NCI-H446 treated with DMSO at 0.1 percent for 48 hours (cell line): ENCODE data around the gene ALAS1.
A peak's percentile ranks its signal among the peaks of the same experiment; 100 is the strongest.

ENCODE experiments used
- DNase-seq: peaks from one replicate; lab custom pipeline; 2025; lab: John Stamatoyannopoulos, UW

The ALAS1 gene

DNA sequence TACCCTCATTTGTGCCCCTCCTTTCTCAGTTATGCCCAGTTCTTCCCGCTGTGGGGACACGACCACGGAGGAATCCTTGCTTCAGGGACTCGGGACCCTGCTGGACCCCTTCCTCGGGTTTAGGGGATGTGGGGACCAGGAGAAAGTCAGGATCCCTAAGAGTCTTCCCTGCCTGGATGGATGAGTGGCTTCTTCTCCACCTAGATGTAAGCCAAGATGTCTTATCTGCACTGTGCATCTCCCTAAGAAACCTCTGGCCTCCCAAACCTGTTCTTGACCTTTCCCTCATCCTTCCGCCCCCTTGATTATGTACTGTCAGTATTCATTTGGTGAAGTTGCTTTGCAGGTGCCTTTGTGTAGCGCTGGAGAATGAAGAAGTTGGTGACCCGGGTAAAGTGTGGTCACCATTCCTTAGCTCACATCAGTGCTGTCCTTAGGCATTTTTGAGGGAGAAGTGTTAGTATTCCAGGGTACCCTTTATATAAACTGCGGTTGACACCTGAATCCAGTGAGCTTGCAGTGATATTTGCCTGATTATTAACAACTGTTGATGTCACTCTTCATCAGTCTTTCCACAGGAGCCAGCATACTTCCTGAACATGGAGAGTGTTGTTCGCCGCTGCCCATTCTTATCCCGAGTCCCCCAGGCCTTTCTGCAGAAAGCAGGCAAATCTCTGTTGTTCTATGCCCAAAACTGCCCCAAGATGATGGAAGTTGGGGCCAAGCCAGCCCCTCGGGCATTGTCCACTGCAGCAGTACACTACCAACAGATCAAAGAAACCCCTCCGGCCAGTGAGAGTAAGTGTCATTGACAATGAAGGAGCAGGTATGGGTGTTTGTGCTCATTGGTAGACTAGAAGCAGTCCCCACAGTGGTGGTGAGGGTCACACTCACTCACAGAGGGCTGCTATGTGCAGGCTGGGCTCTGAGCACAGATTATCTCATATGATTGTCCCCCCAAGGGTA, 966 bp downstream of the ALAS1 start:
- no peak for DNase-seq

DNA sequence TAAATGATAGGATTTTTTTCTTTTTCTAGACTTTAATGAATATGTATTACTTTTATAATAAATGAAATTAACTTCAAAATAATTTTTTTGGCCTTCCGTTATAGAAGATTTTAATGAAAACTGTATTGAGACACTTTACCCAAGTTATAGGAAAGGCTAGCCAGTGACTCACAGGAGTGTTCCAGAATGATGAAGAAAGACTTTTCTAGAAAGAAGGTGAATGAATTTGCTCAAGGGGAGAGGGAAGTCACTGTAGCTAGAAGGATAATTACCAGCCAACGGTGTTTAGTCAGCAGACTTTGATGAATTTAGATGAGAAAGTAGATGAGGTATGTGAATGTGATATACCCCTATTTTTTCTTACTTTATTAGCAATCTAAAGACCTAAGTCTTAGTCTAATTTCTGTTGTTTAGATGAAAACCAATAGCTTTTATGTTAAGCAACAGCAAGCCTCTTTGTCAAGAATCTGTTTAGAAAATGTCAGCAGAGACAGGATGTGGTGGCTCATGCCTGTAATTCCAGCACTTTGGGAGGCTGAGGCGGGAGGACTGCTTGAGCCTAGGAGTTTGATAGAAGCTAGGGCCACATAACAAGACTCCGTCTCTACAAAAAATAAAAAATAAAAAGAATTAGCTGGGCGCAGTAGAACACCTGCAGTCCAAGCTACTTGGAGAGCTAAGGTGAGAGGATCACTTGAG, 3.2 kb downstream of the ALAS1 start:
- DNase-seq, result no peak

DNA sequence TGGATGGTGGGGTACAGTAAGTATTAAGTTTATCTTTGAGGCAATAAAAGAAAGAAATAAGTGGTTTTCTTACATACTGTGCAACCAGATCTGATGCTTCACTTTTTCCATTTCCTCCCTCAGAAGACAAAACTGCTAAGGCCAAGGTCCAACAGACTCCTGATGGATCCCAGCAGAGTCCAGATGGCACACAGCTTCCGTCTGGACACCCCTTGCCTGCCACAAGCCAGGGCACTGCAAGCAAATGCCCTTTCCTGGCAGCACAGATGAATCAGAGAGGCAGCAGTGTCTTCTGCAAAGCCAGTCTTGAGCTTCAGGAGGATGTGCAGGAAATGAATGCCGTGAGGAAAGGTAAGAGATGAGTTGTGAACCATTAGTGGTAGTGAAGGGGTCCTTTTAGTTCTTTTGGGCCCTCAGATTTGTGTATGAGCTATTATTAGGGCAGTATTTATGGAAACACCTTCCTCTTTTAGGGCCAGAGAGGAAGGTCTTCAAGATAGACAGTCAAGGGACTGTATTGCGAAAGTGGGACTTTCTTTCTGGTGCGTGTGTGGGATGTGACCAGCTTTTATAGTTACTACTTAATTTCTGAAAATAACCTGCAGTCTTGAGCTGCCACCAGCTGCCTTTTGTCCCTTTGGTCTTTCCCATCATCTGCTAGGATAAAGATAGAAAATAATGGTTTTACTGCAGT, 4.6 kb downstream of the ALAS1 start:
- no peak for DNase-seq

DNA sequence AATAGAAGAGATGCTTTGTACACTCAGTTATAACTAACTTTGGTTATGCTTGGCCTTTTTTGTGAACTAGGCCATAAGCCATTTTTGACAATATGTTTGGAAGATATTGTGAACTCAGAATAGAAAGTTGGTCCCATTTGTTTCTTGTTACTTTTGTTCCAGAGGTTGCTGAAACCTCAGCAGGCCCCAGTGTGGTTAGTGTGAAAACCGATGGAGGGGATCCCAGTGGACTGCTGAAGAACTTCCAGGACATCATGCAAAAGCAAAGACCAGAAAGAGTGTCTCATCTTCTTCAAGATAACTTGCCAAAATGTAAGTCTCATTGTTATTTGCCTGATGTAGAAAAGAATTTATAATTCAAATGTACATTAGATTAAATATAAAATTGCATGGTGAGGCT, 5.7 kb downstream of the ALAS1 start:
- no peak for DNase-seq

DNA sequence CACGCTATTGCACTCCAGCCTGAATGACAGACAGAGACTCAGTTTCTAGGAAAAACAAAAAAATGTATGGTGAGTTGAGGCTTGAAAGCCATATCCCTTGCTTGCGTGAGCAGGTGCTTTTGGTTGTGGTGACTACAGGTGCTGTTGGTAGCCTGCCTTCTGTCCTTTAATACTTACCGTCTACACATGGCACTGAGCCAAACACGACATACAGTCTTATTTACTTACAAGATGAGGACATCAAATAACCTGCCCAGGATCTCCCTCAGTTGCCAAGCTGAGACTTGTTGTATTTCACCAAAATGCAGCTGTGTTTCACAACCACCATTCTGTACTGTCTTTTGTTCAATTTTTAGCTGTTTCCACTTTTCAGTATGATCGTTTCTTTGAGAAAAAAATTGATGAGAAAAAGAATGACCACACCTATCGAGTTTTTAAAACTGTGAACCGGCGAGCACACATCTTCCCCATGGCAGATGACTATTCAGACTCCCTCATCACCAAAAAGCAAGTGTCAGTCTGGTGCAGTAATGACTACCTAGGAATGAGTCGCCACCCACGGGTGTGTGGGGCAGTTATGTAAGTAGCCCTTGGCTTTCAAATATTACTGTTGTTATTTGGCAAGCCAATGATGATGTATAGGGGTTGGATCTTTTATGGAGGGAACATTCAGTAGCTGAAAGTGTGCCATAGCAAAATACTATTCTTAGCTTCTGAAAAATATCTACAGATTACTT, 6.5 kb downstream of the ALAS1 start:
- no peak for DNase-seq

DNA sequence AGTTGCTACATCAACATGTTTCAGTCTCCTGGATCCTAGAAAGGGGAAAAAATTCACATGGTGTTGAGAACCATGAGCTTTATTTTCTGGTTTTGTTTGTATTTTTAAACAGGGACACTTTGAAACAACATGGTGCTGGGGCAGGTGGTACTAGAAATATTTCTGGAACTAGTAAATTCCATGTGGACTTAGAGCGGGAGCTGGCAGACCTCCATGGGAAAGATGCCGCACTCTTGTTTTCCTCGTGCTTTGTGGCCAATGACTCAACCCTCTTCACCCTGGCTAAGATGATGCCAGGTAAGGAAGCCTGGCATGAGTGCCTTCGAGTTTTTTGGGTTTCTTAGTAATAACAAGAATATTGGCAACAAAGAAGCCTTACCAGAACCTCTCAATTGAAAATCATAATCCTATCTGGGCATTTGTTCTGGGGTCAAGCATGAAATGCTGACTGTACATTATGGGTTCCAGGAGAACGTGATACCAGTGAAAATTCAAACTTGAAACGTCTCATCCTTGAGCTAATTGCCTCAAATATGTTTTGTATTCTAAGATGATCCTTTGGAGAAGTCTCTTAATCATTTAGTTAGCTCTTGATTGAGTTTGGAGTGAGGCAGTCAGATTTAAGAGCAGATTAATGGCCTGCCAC, 7.9 kb downstream of the ALAS1 start:
- DNase-seq, result no peak

DNA sequence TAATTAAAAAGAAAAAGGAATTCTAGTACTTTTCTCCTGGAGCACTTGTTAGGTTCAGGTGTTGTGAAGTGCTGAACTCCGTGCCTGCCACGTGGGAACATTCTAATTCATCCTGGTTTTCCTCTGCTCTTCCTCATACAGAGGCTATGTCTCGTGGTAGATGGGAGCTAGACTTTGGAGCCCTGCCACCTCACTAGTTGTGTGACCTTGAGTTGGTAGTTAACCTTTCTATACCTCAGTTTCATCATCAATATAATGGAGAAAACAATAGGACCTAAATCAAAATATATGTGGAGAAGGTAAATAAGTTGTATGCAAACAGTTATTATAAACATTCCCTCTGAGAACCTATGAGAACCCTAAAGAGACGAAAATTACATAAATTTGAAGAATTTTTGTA, 10.6 kb downstream of the ALAS1 start:
- no peak for DNase-seq

DNA sequence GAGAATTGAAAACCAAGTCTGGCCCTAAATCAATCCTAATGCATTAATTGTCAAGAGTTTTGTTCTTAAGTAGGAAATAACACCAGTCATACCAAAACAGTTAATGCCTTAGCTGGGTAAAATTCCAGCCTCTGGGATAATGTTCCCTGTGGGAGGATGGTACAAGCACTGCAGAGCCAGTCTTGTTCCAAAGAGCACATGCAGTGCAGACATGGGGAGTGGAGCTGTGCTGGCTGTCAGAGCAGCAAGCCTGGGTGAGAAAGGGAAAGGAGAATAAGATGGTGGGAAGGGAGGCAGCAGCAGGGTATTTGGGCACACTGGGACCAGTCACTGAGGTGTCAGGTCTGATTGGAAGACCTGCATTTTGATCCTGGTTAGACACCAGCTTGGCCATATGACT, 12.1 kb downstream of the ALAS1 start:
- DNase-seq, result no peak

DNA sequence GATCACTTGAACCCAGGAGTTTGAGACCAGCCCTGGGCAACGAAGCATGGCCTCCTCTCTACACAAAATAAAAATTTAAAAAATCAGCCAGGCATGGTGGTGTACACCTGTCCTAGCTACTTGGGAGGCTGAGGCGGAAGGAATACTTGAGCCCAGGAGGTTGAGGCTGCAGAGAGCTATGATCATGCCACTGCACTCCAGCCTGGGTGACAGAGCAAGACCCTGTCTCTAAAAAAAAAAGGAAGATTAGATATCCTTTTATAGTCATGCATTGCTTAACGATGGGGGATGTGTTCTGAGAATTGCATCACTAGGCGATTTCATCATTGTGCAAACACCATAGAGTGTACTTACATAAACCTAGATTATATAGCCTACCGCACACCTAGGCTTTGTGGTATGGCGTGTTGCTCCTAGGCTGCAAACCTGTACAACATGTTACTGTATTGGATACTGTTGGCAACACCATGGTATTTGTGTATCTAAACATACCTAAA, 12.6 kb downstream of the ALAS1 start:
- DNase-seq, result no peak

DNA sequence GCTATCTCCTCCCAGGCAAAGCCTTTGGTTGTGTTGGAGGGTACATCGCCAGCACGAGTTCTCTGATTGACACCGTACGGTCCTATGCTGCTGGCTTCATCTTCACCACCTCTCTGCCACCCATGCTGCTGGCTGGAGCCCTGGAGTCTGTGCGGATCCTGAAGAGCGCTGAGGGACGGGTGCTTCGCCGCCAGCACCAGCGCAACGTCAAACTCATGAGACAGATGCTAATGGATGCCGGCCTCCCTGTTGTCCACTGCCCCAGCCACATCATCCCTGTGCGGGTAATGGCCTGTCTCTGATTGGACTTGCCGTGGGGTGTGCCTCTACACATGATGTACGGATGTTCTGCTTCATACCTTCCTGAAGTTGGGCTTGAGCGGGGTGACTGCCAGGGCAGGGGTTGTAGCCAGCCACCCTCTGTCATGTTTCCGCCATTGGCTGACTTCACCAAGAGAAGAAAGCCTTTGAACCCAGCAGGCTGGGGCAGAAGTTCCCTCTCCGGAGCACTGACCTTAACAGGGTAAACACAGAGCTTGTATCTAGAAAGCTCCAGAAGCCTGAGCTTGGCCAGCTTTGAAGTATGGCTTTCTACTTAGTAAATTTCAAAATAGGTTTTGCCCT, 13.4 kb downstream of the ALAS1 start:
- no peak for DNase-seq

DNA sequence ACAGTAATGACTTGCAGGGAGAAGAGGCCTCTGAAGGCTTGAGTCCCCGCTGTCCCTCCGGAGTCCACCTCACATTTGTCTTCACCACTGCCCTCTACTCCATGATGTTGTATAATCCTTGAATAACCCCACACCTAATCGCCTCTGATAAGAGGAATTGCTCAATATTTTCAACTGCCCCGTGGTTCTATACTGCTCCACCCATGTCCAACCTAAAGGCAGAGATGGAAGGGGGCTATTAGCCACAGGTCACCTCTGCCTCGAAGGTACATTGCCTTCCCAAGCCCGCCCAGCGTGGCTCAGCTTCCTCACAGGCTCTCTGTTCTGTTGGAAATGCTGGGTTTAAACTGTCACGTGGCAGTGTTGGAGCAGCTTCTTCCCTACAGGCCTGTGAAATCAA, 15.0 kb downstream of the ALAS1 start:
- no peak for DNase-seq

DNA sequence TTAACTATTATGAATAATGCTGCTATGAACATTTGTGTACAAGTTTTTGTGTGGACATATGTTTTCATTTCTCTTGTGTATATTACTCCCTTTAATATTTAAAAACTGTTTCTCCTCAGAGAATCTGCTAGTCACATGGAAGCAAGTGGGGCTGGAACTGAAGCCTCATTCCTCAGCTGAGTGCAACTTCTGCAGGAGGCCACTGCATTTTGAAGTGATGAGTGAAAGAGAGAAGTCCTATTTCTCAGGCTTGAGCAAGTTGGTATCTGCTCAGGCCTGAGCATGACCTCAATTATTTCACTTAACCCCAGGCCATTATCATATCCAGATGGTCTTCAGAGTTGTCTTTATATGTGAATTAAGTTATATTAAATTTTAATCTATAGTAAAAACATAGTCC, 15.9 kb downstream of the ALAS1 start:
- no peak for DNase-seq

DNA sequence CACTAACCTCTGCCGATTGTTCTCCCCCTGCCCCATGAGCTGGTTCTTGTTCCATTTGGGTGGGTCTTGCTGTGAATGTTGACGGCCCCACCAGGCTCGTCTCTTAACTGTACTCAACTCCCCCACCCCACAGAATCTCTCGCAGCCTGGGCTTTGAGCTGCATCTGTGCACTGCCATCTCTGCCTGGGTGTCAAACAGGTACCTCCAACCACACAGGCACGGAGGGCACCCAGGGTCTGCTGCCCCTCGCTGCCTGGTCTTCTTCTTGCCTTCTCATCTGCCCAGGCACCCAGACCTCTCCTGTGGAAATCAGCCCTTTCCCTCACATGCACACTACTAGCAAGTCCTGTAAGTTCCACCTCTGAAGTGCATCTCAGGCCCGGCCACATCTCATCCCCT, 17.4 kb downstream of the ALAS1 start:
- no peak for DNase-seq

DNA sequence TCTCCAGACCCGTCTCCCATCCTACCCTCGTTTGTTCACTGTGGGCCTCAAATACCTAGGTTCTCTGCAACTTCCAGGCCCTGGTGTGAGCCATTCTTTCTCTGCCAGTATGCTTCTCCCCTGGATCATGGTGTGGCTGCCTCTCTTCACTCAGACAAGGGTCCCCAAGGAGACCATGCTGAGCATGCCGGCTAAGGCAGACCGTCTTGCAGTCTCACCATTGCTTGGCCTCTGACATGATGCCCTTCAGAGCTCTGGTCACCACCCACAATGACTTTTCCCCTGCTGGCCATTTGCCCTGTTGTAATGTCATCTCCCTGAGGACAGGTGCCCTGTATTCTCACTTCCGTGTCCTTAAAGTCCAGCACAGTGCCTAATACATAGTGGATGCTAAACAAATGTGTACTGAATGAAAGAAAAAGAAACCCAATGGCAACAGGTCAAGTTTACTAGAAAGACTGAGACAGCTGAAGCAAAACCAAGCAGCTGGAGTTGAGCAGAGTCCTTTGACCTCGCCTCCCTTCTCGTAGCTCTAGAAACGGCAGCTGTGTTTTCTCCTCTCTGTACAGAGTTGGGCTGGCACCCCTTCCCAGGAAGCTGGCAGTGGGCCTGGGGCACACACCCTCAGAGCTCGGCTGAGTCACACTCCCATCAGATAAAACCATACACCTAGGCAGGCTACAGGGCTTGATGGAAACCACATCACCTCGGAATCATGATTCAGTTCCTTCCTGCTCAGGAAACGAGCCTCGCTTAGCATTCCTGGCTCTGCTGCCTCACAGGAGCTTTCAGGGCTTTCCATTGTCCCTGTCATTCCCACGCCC, 18.8 kb downstream of the ALAS1 start:
- no peak for DNase-seq

DNA sequence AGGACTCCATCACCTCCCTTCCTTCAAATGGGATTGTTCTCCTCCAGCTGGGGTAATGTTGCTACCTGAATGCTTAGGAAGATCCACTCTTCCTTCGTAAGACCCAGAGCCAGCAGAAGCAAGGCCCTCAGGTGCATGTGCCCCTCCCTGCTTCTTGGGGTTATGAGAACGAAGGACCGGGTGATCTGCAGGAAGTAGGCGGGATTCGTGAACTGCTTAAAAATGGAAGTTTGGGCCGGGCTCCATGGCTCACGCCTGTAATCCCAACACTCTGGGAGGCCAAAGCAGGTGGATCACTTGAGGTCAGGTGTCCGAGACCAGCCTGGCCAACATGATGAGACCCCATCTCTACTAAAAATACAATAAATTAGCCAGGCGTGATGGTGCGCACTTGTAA, 19.4 kb downstream of the ALAS1 start:
- DNase-seq, result no peak

DNA sequence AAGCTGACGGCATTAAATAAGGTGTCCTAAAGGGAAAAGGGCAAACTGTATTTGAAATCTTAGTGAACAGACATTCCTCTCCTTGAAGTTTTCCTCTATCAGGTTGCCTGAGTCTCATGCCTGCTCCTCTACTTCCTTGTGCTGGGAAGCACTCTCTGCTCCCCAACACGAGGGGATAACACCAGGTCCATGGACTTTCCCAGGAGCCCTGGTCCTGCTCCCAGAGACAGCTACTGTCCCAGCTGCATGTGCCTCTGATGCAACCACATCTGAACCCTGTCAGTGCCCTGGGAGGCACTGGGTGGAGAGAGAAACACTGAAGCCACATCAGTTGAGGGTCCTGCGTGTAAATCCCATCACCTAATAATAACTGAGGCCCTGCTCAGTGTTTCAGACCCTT, 20.1 kb downstream of the ALAS1 start:
- no peak for DNase-seq

DNA sequence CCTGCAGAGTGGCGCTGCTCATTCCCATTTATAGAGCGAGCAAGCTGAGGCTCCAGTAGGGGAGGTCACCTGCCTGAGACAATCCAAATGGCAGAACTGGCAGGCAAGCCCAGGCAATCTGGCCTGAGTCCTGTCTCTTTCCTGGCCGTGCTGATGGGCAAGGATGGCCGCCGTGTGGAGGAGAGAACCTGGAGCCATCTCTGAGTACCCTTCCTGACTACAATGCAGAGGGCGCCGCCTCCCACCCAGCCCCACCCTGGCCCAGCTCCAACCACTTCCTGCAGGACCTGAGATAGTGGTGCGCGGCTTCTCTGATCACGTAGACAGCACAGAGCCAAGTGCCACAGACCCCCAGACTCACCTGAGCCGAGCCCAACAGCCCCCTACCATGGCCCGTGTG, 20.5 kb downstream of the ALAS1 start:
- no peak for DNase-seq

DNA sequence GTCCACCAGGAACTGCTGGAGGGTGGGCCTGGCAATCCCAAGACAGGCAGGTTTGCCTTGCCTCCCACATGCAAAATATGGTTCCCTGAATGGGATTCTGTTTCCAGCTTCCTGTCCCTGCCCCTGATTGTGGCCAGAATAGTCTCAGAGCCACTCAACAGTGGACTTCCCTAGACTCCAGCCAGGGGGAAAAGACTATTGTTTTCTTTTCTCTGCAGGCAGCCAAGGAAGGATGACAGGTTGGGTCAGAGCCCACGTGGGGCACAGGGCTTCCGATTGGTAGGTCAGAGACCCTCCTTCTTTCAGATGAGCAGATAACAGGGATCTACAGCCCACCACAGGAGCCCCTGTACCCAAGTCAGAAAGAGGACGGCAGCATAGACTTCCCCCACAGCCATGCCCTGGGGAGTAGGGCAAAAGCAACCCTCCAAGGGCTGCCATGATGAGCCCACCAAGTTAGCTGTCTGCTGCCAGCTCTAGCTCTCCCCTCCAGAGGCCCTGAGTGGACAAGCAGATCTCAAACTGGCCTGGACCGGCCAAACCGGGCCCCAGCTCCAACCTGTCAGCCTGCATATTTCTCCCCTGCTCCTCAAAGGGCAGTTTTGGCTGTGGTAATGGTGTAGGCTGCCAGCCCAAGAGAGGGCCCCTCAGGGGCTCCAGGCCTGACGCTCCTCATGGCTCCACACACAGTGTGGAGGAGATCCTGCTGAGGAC, 21.1 kb downstream of the ALAS1 start:
- DNase-seq, result no peak

DNA sequence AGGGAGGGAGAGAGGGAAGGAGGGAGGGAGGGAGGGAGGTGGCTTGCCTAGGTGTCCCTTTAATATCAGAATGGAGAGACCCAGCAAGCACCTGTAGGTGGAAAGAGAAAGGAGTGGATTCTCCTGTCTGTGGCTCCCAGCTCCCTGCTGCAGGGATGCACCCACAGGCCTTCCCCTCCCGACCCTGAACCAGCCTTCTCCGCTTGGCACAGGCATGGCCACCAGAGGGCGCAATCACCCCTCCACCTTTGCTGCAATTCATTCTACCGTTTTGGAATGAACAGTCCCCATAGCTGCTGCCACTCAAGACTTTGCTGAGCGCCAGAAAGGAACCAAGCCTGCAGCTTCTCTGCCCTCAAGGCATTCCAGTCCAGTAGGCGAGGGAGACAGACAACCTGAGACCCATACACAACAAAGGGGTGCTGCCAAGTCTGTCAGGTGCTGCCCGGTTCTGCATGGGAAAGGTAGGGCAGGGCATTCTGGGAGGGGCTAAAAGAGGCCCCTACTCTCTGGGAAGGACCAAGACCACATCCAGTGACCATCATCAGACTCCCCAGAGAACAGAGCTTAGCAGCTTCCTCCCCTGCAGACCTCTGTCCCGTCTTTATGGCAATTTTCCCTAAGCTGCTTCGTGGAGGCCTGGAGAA, 22.5 kb downstream of the ALAS1 start:
- peak; percentile 15 for DNase-seq
